CD14-positive monocyte (primary cell): ENCODE measurements around the gene GALNTL6. TPM values are rescaled to one million over a fixed set of nuclear protein-coding genes. Genes with fewer than 3 reads are reported as not detected.

Source experiments
- DNase-seq, 3 donors: peaks; one replicate each; pipeline ENCODE4 v3.0.0-alpha.2; 2011 to 2022
- H2AFZ ChIP-seq: 2 replicates; pipeline ENCODE4 v1.6.0; 2012; ENCODE audit warnings: mild to moderate bottlenecking, low read depth, low read length, inconsistent platforms; ENCODE audit not compliant: insufficient read depth, poor library complexity, severe bottlenecking
- H3K27ac ChIP-seq, 2 donors: 1 replicate in 1 of 2; 2 replicates in 1 of 2; pipeline ENCODE4 v1.5.1; 2012 to 2013; ENCODE audit warnings: low read length in 2 of 2, control low read depth in 1 of 2, inconsistent platforms in 1 of 2, low read depth in 1 of 2, mild to moderate bottlenecking in 1 of 2
- H3K27me3 ChIP-seq, 2 donors: one replicate each; pipeline versions ENCODE4 v1.6.0 to v1.6.1; 2011 to 2013; ENCODE audit warnings: low read length in 2 of 2; ENCODE audit not compliant: control insufficient read depth in 2 of 2, insufficient read depth in 2 of 2
- H3K36me3 ChIP-seq, 2 donors: replicated peaks in 1 of 2; 1 replicate in 1 of 2; 2 replicates in 1 of 2; pipeline versions ENCODE4 v1.5.1 to v1.6.1; 2012 to 2013; ENCODE audit warnings: low read length in 2 of 2, control low read depth in 1 of 2, inconsistent platforms in 1 of 2, mild to moderate bottlenecking in 1 of 2; ENCODE audit not compliant: insufficient read depth in 2 of 2, control insufficient read depth in 1 of 2
- H3K4me1 ChIP-seq, 2 donors: 1 replicate in 1 of 2; 2 replicates in 1 of 2; pipeline versions ENCODE4 v1.5.1 to v1.6.1; 2012 to 2013; ENCODE audit warnings: low read length in 2 of 2, control low read depth in 1 of 2, inconsistent platforms in 1 of 2, mild to moderate bottlenecking in 1 of 2, moderate library complexity in 1 of 2; ENCODE audit not compliant: insufficient read depth in 2 of 2, control insufficient read depth in 1 of 2
- H3K4me2 ChIP-seq: replicated peaks from 2 replicates; pipeline ENCODE3; 2012; ENCODE audit warnings: low read length, moderate library complexity, mild to moderate bottlenecking; ENCODE audit not compliant: poor library complexity, severe bottlenecking; ENCODE audit errors: extremely low read depth
- H3K4me3 ChIP-seq, 3 experiments: fragments of 200-600 bp in 1 of 3; sonication (generic) in 1 of 3; replicated peaks in 1 of 3; 1 replicate in 2 of 3; 2 replicates in 1 of 3; pipeline ENCODE4 v1.5.1; 2011 to 2013; ENCODE audit warnings: low read length in 3 of 3, mild to moderate bottlenecking in 3 of 3, control low read depth in 2 of 3, low read depth in 2 of 3, inconsistent platforms in 1 of 3, moderate library complexity in 1 of 3
- H3K79me2 ChIP-seq: 2 replicates; pipeline ENCODE4 v1.6.0; 2012; ENCODE audit warnings: mild to moderate bottlenecking, control low read depth, inconsistent platforms, low read length, moderate library complexity; ENCODE audit not compliant: insufficient read depth
- H3K9ac ChIP-seq: 2 replicates; pipeline ENCODE4 v1.6.0; 2017; ENCODE audit warnings: low read length, mild to moderate bottlenecking; ENCODE audit not compliant: insufficient read depth, poor library complexity, severe bottlenecking
- H3K9me3 ChIP-seq, 2 donors: replicated peaks in 1 of 2; 1 replicate in 1 of 2; 2 replicates in 1 of 2; pipeline versions ENCODE4 v1.5.1 to v1.6.1; 2012 to 2013; ENCODE audit warnings: low read length in 2 of 2, control low read depth in 1 of 2; ENCODE audit not compliant: control insufficient read depth in 1 of 2, insufficient read depth in 1 of 2
- H4K20me1 ChIP-seq: 2 replicates; pipeline ENCODE4 v1.6.0; 2012; ENCODE audit warnings: mild to moderate bottlenecking, low read length, control low read depth, moderate library complexity; ENCODE audit not compliant: insufficient read depth
- H3K27ac Mint-ChIP-seq, 7 donors: one replicate each; pipeline ENCODE4 v1.8.0; 2020; ENCODE audit warnings: mild to moderate bottlenecking in 7 of 7, mixed read lengths in 7 of 7, moderate library complexity in 6 of 7, inconsistent platforms in 2 of 7
- H3K27me3 Mint-ChIP-seq, 3 donors: one replicate each; pipeline ENCODE4 v1.8.0; 2021 to 2022; ENCODE audit warnings: low read depth in 3 of 3, mild to moderate bottlenecking in 3 of 3, mixed read lengths in 3 of 3, moderate library complexity in 3 of 3, inconsistent platforms in 1 of 3
- H3K36me3 Mint-ChIP-seq, 2 donors: one replicate each; pipeline ENCODE4 v1.8.0; 2020; ENCODE audit warnings: mixed read lengths in 2 of 2, inconsistent platforms in 1 of 2, mild to moderate bottlenecking in 1 of 2
- H3K4me1 Mint-ChIP-seq: one replicate; pipeline ENCODE4 v1.8.0; 2020; ENCODE audit warnings: mild to moderate bottlenecking, mixed read lengths
- H3K4me3 Mint-ChIP-seq, 2 donors: one replicate each; pipeline ENCODE4 v1.8.0; 2020; ENCODE audit warnings: mild to moderate bottlenecking in 2 of 2, mixed read lengths in 2 of 2, moderate library complexity in 1 of 2
- H3K9me3 Mint-ChIP-seq, 7 donors: one replicate each; pipeline ENCODE4 v1.8.0; 2020 to 2022; ENCODE audit warnings: mixed read lengths in 7 of 7, mild to moderate bottlenecking in 6 of 7, moderate library complexity in 6 of 7, inconsistent platforms in 2 of 7
- CTCF ChIP-seq: fragments of 200-600 bp; IDR thresholded peaks from one replicate; pipeline ENCODE4 v1.8.0; 2022; ENCODE audit warnings: antibody characterized with exemption, mild to moderate bottlenecking
- WGBS: methylation state at CpG from one replicate; pipeline ENCODE4 v1.1.5; 2013; ENCODE audit warnings: missing lambda C conversion rate; ENCODE audit not compliant: insufficient coverage; 5-methylcytosine and 5-hydroxymethylcytosine counted together
- intact Hi-C, 2 donors: fragments of 100-400 bp; cut with micrococcal nuclease; formaldehyde crosslinking; loops; one replicate each; pipeline versions ENCODE4 v1.15.0 to v1.15.1; 2023
- polyA plus RNA-seq, 3 donors: library from polyadenylated mRNA; depleted of rRNA in 1 of 3; unstranded in 2 of 3; stranded (reverse) in 1 of 3; fragments of 300-500 nt in 2 of 3; fragments of >200 nt in 1 of 3; fragmentation: Illumina TruSeq in 2 of 3; gene quantifications; 1 replicate in 2 of 3; 2 replicates in 1 of 3; pipeline ENCODE4 v1.2.3, GENCODE V29; 2012 to 2021

Gene GALNTL6
- polyA plus RNA-seq, 3 donors = 0.05 TPM; not detected in 2

DNA sequence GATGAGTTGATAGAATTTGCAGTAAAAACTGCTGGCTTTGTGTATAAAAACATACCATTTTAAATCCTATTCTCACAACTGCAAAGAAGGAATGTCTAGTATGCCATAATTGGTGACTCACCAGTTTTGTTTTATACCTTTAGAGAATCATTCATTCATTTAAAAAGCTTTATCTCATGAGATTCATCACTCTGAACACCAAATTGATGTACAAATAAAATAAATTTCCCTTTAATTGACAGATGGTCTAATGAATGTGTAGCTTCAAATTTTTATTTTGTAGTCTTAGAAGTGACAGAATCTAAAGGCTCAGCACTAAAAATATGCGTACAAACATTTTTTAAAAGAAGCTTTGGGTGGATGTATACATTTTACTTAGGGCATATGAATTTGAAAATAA lies 492.5 kb downstream of the GALNTL6 start:
- H3K4me2 ChIP-seq = no peak overlapping the region
- no peak overlapping the region for H3K9ac ChIP-seq
- no peaks in the 10 kb centered on the region for H3K27me3 Mint-ChIP-seq
- no peak overlapping the region for H3K4me3 Mint-ChIP-seq
- no peaks in the 10 kb centered on the region for H3K4me1 ChIP-seq
- peaks cover 0 to 6% of the 10 kb centered on the region in 2 donors for H3K9me3 ChIP-seq
- H3K27me3 ChIP-seq = no peaks in the 10 kb centered on the region
- no peak for TF ChIP-seq CTCF
- H3K27ac ChIP-seq = no peak overlapping the region
- no peak overlapping the region for H2AFZ ChIP-seq
- WGBS = no CpG with 5 or more reads among the region's 1 CpG
- peaks cover 4 to 14% (median 8%) of the 10 kb centered on the region in 7 donors for H3K9me3 Mint-ChIP-seq
- no peaks in the 10 kb centered on the region for H4K20me1 ChIP-seq
- no peaks in the 10 kb centered on the region for H3K4me1 Mint-ChIP-seq
- DNase-seq = no peak
- H3K36me3 Mint-ChIP-seq = no peaks in the 10 kb centered on the region
- intact Hi-C loops = no loop called here
- H3K79me2 ChIP-seq = no peaks in the 10 kb centered on the region
- H3K4me3 ChIP-seq = no peak overlapping the region
- no peaks in the 10 kb centered on the region for H3K36me3 ChIP-seq
- no peak overlapping the region for H3K27ac Mint-ChIP-seq

DNA sequence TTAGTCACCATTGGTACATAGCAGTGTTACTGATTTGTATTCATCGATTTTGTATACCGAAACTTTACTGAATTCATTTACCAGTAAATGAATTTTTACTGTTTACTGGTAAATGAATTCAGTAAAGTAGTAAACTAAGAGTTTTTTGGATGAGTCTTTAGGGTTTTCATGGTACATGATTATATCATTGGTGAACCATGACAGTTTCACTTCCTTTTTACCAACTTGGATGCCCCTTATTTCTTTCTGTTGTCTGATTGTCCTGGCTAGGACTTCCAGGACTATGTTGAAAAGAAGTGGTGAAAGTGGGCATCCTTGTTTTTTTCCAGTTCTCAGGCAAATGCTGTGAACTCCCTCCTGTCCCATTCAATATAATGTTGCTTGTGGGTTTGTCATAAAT lies 494.9 kb downstream of the GALNTL6 start:
- intact Hi-C loops = no loop called here
- peaks cover 0 to 6% (median 2%) of the 10 kb centered on the region in 7 donors for H3K9me3 Mint-ChIP-seq
- no peak for TF ChIP-seq CTCF
- H3K4me1 Mint-ChIP-seq = no peaks in the 10 kb centered on the region
- H3K27ac Mint-ChIP-seq = no peak overlapping the region
- H3K79me2 ChIP-seq = no peaks in the 10 kb centered on the region
- DNase-seq = no peak
- H4K20me1 ChIP-seq = no peaks in the 10 kb centered on the region
- no peaks in the 10 kb centered on the region for H3K4me1 ChIP-seq
- no peak overlapping the region for H3K4me3 Mint-ChIP-seq
- no peak overlapping the region for H2AFZ ChIP-seq
- H3K27ac ChIP-seq = no peak overlapping the region
- H3K9me3 ChIP-seq = no peaks in the 10 kb centered on the region
- no peaks in the 10 kb centered on the region for H3K27me3 ChIP-seq
- no peaks in the 10 kb centered on the region for H3K36me3 Mint-ChIP-seq
- H3K36me3 ChIP-seq = no peaks in the 10 kb centered on the region
- H3K4me3 ChIP-seq = no peak overlapping the region
- H3K9ac ChIP-seq = no peak overlapping the region
- WGBS = no CpG with 5 or more reads among the region's 2 CpGs
- H3K27me3 Mint-ChIP-seq = no peaks in the 10 kb centered on the region
- H3K4me2 ChIP-seq = no peak overlapping the region
